WTC11 (cell line): ENCODE results near the gene VANGL2.

Experiments used
- FOXJ3 ChIP-seq: sonication (generic); formaldehyde crosslinking; IDR thresholded peaks from 2 replicates; pipeline ENCODE4 v1.9.0; 2021; ENCODE audit warnings: missing genetic modification reagents, mild to moderate bottlenecking, borderline replicate concordance
- MXD4 ChIP-seq: fragments of 250-450 bp; sonication (Bioruptor Pico); IDR thresholded peaks from 2 replicates; pipeline ENCODE4 v1.8.0; 2021; ENCODE audit warnings: mild to moderate bottlenecking, moderate library complexity, borderline replicate concordance
- SMAD3 ChIP-seq: sonication (generic); formaldehyde crosslinking; IDR thresholded peaks from 2 replicates; pipeline ENCODE4 v1.8.0; 2022; ENCODE audit warnings: missing genetic modification reagents, mild to moderate bottlenecking, borderline replicate concordance
- SP1 ChIP-seq: sonication (generic); formaldehyde crosslinking; conservative IDR thresholded peaks from 2 replicates; pipeline ENCODE4 v1.8.1; 2022; ENCODE audit warnings: missing genetic modification reagents
- ZNF121 ChIP-seq: sonication (generic); formaldehyde crosslinking; IDR thresholded peaks from 2 replicates; pipeline ENCODE4 v1.8.0; 2023; ENCODE audit warnings: missing genetic modification reagents
- ZNF232 ChIP-seq: sonication (generic); formaldehyde crosslinking; IDR thresholded peaks from 2 replicates; pipeline ENCODE4 v1.8.0; 2022; ENCODE audit warnings: mild to moderate bottlenecking, missing genetic modification reagents
- TF ChIP-seq, protein P1 (sequence below): sonication (generic); formaldehyde crosslinking; IDR thresholded peaks from 2 replicates; pipeline ENCODE4 v1.8.0; 2022; ENCODE audit warnings: mild to moderate bottlenecking, missing genetic modification reagents
- TF ChIP-seq, protein P2 (sequence below): fragments of 200-600 bp; IDR thresholded peaks from 2 replicates; pipeline ENCODE4 v1.8.0; 2022; ENCODE audit warnings: antibody characterized with exemption
- TF ChIP-seq, protein P3 (sequence below): sonication (generic); formaldehyde crosslinking; IDR thresholded peaks from 2 replicates; pipeline ENCODE4 v1.8.0; 2022; ENCODE audit warnings: mild to moderate bottlenecking, missing genetic modification reagents
- TF ChIP-seq, protein P4 (sequence below): sonication (generic); formaldehyde crosslinking; IDR thresholded peaks from 2 replicates; pipeline ENCODE4 v1.8.1; 2023; ENCODE audit warnings: mild to moderate bottlenecking, missing genetic modification reagents, moderate library complexity

DNA sequence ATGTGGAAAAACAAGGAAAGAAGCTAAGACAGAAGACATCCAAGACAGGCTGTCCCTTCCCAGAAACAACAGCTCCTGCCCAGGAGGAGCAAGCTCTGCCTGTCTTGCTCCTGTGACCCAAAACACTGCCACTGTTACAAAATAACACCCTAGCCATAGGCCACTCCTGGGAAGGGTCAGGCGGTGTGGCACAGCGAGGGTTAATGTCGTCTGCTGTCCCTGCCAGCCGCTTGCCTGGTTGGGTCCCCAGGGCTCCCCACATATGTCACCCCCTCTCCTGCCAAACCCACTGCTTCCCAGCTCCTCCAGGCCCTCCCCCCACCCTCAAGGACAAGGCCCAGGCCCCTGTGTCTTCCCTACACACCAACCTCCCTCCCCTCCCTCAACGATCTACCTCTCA is 37.4 kb upstream of the VANGL2 start:
- TF ChIP-seq, protein P1, sequence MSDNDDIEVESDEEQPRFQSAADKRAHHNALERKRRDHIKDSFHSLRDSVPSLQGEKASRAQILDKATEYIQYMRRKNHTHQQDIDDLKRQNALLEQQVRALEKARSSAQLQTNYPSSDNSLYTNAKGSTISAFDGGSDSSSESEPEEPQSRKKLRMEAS (CRISPR knock-in tag), result no peak
- TF ChIP-seq SP1 (CRISPR knock-in tag), result no peak
- TF ChIP-seq MXD4, result no peak
- no peak for TF ChIP-seq ZNF232 (CRISPR knock-in tag)
- TF ChIP-seq, protein P2, sequence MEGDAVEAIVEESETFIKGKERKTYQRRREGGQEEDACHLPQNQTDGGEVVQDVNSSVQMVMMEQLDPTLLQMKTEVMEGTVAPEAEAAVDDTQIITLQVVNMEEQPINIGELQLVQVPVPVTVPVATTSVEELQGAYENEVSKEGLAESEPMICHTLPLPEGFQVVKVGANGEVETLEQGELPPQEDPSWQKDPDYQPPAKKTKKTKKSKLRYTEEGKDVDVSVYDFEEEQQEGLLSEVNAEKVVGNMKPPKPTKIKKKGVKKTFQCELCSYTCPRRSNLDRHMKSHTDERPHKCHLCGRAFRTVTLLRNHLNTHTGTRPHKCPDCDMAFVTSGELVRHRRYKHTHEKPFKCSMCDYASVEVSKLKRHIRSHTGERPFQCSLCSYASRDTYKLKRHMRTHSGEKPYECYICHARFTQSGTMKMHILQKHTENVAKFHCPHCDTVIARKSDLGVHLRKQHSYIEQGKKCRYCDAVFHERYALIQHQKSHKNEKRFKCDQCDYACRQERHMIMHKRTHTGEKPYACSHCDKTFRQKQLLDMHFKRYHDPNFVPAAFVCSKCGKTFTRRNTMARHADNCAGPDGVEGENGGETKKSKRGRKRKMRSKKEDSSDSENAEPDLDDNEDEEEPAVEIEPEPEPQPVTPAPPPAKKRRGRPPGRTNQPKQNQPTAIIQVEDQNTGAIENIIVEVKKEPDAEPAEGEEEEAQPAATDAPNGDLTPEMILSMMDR, result no peak
- TF ChIP-seq SMAD3 (CRISPR knock-in tag), result no peak
- TF ChIP-seq ZNF121, result no peak
- TF ChIP-seq, protein P3, sequence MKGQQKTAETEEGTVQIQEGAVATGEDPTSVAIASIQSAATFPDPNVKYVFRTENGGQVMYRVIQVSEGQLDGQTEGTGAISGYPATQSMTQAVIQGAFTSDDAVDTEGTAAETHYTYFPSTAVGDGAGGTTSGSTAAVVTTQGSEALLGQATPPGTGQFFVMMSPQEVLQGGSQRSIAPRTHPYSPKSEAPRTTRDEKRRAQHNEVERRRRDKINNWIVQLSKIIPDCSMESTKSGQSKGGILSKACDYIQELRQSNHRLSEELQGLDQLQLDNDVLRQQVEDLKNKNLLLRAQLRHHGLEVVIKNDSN (CRISPR knock-in tag), result no peak
- no peak for TF ChIP-seq FOXJ3 (CRISPR knock-in tag)
- TF ChIP-seq, protein P4, sequence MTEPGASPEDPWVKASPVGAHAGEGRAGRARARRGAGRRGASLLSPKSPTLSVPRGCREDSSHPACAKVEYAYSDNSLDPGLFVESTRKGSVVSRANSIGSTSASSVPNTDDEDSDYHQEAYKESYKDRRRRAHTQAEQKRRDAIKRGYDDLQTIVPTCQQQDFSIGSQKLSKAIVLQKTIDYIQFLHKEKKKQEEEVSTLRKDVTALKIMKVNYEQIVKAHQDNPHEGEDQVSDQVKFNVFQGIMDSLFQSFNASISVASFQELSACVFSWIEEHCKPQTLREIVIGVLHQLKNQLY (CRISPR knock-in tag), result no peak
